ENCODE measurements around the gene PADI3.

DNA sequence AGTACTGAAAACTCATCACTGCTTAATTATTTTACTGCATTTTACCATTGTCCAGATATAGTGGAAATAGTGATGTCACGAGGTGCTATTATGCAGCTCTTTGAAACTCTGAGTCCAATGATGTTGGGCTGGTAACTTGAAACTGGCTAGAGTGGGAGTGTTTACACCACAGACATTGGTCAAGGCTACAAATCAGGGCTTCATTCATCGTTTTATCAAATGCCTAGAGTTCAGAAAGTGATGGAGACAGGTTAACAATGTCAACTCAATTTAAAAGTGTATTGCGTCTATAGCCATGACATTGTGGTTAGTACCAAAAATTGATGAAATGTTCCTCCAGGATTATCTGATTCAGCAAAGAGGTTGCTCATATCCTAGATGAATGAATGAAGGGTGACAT is 31.3 kb upstream of the PADI3 start:
- TF ChIP-seq, protein P1, sequence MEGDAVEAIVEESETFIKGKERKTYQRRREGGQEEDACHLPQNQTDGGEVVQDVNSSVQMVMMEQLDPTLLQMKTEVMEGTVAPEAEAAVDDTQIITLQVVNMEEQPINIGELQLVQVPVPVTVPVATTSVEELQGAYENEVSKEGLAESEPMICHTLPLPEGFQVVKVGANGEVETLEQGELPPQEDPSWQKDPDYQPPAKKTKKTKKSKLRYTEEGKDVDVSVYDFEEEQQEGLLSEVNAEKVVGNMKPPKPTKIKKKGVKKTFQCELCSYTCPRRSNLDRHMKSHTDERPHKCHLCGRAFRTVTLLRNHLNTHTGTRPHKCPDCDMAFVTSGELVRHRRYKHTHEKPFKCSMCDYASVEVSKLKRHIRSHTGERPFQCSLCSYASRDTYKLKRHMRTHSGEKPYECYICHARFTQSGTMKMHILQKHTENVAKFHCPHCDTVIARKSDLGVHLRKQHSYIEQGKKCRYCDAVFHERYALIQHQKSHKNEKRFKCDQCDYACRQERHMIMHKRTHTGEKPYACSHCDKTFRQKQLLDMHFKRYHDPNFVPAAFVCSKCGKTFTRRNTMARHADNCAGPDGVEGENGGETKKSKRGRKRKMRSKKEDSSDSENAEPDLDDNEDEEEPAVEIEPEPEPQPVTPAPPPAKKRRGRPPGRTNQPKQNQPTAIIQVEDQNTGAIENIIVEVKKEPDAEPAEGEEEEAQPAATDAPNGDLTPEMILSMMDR (IDR thresholded peaks at IDR 0.05), result no peak
- TF ChIP-seq, protein P2, sequence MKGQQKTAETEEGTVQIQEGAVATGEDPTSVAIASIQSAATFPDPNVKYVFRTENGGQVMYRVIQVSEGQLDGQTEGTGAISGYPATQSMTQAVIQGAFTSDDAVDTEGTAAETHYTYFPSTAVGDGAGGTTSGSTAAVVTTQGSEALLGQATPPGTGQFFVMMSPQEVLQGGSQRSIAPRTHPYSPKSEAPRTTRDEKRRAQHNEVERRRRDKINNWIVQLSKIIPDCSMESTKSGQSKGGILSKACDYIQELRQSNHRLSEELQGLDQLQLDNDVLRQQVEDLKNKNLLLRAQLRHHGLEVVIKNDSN (IDR thresholded peaks at IDR 0.05; ENCODE audit: borderline replicate concordance, low read depth), result no peak
- TF ChIP-seq ELF1 (IDR thresholded peaks at IDR 0.05) (no peak), FOXJ3 (CRISPR knock-in tag; IDR thresholded peaks at IDR 0.05) (no peak), POLR2AphosphoS5 (IDR thresholded peaks at IDR 0.05; ENCODE audit: low read depth, low read length) (no peak), NRF1 (IDR thresholded peaks at IDR 0.05; ENCODE audit: low read depth, low read length) (no peak), EZH2phosphoT487 (IDR thresholded peaks at IDR 0.05; ENCODE audit: borderline replicate concordance, low read depth) (no peak), TAF1 (IDR thresholded peaks at IDR 0.05; ENCODE audit: borderline replicate concordance, low read depth, low read length) (no peak), RCOR1 (IDR thresholded peaks at IDR 0.05; ENCODE audit: low read length) (no peak), MXI1 (IDR thresholded peaks at IDR 0.05; ENCODE audit: low read depth, low read length) (no peak), TEAD4 (IDR thresholded peaks at IDR 0.05; ENCODE audit: borderline replicate concordance, insufficient read depth) (no peak), JUND (IDR thresholded peaks at IDR 0.05) (no peak)
- TF ChIP-seq, protein P3, sequence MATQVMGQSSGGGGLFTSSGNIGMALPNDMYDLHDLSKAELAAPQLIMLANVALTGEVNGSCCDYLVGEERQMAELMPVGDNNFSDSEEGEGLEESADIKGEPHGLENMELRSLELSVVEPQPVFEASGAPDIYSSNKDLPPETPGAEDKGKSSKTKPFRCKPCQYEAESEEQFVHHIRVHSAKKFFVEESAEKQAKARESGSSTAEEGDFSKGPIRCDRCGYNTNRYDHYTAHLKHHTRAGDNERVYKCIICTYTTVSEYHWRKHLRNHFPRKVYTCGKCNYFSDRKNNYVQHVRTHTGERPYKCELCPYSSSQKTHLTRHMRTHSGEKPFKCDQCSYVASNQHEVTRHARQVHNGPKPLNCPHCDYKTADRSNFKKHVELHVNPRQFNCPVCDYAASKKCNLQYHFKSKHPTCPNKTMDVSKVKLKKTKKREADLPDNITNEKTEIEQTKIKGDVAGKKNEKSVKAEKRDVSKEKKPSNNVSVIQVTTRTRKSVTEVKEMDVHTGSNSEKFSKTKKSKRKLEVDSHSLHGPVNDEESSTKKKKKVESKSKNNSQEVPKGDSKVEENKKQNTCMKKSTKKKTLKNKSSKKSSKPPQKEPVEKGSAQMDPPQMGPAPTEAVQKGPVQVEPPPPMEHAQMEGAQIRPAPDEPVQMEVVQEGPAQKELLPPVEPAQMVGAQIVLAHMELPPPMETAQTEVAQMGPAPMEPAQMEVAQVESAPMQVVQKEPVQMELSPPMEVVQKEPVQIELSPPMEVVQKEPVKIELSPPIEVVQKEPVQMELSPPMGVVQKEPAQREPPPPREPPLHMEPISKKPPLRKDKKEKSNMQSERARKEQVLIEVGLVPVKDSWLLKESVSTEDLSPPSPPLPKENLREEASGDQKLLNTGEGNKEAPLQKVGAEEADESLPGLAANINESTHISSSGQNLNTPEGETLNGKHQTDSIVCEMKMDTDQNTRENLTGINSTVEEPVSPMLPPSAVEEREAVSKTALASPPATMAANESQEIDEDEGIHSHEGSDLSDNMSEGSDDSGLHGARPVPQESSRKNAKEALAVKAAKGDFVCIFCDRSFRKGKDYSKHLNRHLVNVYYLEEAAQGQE (IDR thresholded peaks at IDR 0.05; ENCODE audit: low read depth, low read length), result no peak
